Measurements from ENCODE around the gene PRADC1. TPM values are rescaled to one million over a fixed set of nuclear protein-coding genes. Genes with fewer than 3 reads are reported as not detected.
"Not testable (repeated sequence)": the region's sequence is repeated elsewhere in the genome, so short reads cannot be mapped to it uniquely, and the experiment has no call there.

Gene PRADC1
- total RNA-seq, 6 donors from 2014 or later: 6.7 to 21.6 (median 16.3) TPM

DNA sequence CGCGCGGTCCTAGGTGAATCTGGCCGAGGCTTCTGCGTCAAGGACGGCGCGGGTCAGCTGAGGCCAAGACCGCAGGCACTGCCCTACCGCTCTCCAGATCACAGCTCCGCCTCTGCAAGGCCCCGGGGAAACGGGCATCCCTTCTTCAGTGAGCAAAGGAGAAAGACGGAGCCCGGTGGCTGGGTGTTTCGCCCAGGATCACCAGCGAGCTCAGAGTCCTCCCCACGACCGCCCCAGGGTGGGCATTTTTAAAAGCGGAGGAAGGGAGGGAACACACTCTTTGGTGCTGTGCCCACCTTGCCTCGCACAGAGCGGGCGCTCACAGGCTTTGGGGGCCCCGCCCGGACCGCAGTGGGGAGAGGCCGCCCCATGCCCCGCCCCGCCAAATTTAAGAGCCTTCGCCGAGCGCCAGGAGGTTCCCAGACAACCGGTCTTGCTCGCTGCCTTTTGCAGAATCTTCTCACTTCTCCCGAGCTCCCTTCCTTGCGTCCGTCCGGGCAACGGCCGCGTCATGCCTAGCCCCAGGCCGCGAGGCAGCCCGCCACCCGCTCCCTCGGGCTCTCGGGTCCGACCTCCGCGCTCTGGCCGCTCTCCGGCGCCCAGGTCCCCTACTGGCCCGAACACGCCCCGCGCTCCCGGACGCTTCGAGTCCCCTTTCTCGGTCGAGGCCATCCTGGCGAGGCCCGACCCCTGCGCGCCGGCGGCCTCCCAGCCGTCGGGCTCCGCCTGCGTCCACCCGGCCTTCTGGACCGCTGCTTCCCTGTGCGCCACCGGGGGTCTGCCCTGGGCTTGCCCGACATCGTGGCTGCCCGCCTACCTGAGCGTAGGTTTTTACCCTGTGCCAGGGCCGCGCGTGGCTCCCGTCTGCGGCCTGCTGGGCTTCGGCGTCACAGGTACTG lies 30.6 kb downstream of the PRADC1 start, which contains the start of gene NOTO:
Gene NOTO, plus strand, starts transcription at position 419 of the 899 bp plus-strand sequence. Its CDS starts 93 bp downstream, at position 512.
- Histone ChIP-seq H3K9me3 (no peaks in the 10 kb centered on the region), H3K4me1 (peaks cover 14 to 17% (median 16%) of the 10 kb centered on the region in 4 donors), H3K27ac (no peak within 1 kb of the TSS), H3K27me3 (peaks cover 0 to 18% (median 15%) of the 10 kb centered on the region in 4 donors), H3K36me3 (no peaks in the 10 kb centered on the region), H3K4me3 (peak within 1 kb of the TSS in 3 of 4 donors; percentile 22 to 40 (median 33))
- peak; percentile 52 to 61 for ATAC-seq (ENCODE audit: low FRiP score in 2 of 2)
- WGBS, 2 donors: 5 to 17% methylated on average over 13 to 73 of the region's 87 CpGs
- peak; percentile 36 to 86 for DNase-seq
- TF ChIP-seq EP300 (IDR thresholded peaks at IDR 0.05): no peak
- peak in 1 of 6 experiments; percentile 12 for TF ChIP-seq CTCF (IDR thresholded peaks at IDR 0.05)
- no peak for TF ChIP-seq POLR2AphosphoS5 (IDR thresholded peaks at IDR 0.05)
- TF ChIP-seq POLR2A (IDR thresholded peaks at IDR 0.05): no peak

DNA sequence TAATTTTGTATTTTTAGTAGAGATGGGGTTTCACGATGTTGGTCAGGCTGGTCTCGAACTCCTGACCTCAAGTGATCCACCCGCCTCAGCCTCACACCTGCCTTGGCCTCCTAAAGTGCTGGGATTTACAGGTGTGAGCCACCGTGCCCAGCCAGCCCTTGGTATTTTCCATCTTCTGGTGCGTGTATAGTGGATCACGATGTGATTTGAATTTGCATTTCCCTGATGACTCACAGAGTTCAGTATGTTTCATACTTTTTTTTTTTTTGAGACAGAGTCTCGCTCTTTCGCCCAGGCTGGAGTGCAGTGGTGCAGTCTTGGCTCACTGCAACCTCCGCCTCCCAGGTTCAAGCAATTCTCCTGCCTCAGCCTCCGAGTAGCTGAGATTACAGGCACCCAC lies 32.8 kb downstream of the PRADC1 start:
- not testable (repeated sequence) for ATAC-seq (ENCODE audit: low FRiP score in 2 of 2)
- H3K27me3 ChIP-seq: peaks cover 0 to 18% (median 15%) of the 10 kb centered on the region in 4 donors

DNA sequence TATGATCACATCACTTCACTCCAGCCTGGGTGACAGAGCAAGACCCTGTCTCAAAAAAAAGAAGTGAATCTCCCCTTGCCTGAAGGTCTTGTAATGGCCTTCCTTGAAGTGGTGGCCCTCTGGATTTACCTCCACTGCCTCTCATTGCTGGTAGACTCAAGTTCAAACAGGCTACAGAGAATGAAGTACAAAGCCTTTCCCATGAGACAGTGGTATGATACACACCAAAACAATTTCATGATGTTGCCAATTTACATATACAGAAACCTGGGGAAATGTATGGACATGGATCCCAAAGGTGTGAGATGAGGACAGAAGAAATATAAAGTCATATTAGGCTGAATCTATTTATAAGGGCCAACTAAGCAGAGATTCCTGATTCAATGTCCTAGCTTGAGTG lies 35.5 kb downstream of the PRADC1 start:
- Histone ChIP-seq H3K36me3 (no peaks in the 10 kb centered on the region), H3K9me3 (no peaks in the 10 kb centered on the region), H3K27ac (no peak overlapping the region), H3K4me3 (no peak overlapping the region), H3K27me3 (peaks cover 0 to 8% (median 4%) of the 10 kb centered on the region in 4 donors), H3K4me1 (peaks cover 7 to 9% (median 8%) of the 10 kb centered on the region in 4 donors)
- ATAC-seq (ENCODE audit: low FRiP score in 2 of 2): no peak
- TF ChIP-seq EP300 (IDR thresholded peaks at IDR 0.05): no peak
- DNase-seq: no peak

More for the DNA sequence above, 32.8 kb downstream of the PRADC1 start:
- H3K4me1 ChIP-seq: peaks cover 14 to 17% (median 16%) of the 10 kb centered on the region in 4 donors
- H3K4me3 ChIP-seq, H3K27ac ChIP-seq, DNase-seq, H3K36me3 ChIP-seq, H3K9me3 ChIP-seq: not testable (repeated sequence)
- WGBS, 2 donors: 87 to 93% methylated on average over 10 of the region's 10 CpGs

GRCh38 chr2:73187549-73187948 lies 45.5 kb downstream of the PRADC1 start:
- Histone ChIP-seq H3K4me1 (no peaks in the 10 kb centered on the region), H3K36me3 (no peaks in the 10 kb centered on the region), H3K27ac (no peak overlapping the region), H3K27me3 (no peaks in the 10 kb centered on the region), H3K9me3 (peaks cover 0 to 10% (median 5%) of the 10 kb centered on the region in 4 donors), H3K4me3 (no peak overlapping the region)
- ATAC-seq (ENCODE audit: low FRiP score in 2 of 2) (no peak), DNase-seq (no peak)
- WGBS, 2 donors: 44 to 55% methylated on average over 2 of the region's 2 CpGs
- TF ChIP-seq POLR2A (IDR thresholded peaks at IDR 0.05): no peak
- no peak for TF ChIP-seq CTCF (IDR thresholded peaks at IDR 0.05)
- no peak for TF ChIP-seq POLR2AphosphoS5 (IDR thresholded peaks at IDR 0.05)
- no peak for TF ChIP-seq EP300 (IDR thresholded peaks at IDR 0.05)

DNA sequence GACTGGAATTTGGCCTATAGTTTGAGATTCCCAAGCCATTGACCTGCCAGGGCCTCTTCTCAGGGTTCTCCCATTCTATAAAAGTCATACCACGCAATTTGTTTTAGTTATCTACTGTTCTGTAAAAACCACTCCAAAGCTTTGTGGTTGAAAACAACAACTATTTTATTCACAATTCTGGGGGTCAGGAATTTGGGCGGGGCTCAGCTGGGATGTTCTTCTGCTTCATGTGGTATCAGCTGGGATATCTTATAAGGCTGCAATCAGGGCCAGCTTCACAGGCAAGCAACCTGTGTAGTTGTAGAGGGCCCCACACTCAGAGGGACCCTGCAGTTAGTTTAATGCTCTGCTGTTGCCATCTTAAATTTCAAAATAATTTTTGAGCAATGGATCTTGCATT lies 47.1 kb downstream of the PRADC1 start:
- DNase-seq (no peak), ATAC-seq (ENCODE audit: low FRiP score in 2 of 2) (no peak)
- Histone ChIP-seq H3K27me3 (no peaks in the 10 kb centered on the region), H3K9me3 (peaks cover 0 to 10% (median 5%) of the 10 kb centered on the region in 4 donors), H3K36me3 (no peaks in the 10 kb centered on the region), H3K4me3 (no peak overlapping the region), H3K4me1 (no peaks in the 10 kb centered on the region), H3K27ac (no peak overlapping the region)
- no peak for TF ChIP-seq POLR2AphosphoS5 (IDR thresholded peaks at IDR 0.05)
- TF ChIP-seq CTCF (IDR thresholded peaks at IDR 0.05): no peak
- no peak for TF ChIP-seq EP300 (IDR thresholded peaks at IDR 0.05)
- no peak for TF ChIP-seq POLR2A (IDR thresholded peaks at IDR 0.05)
- WGBS, 2 donors: 92% methylated on average over 2 of the region's 2 CpGs

Other genes starting within 250 kb of the PRADC1 start
- gene SFXN5, start 161.5 kb downstream of the PRADC1 start, total RNA-seq: 10 to 100 TPM; 10.8 to 44.0 (median 13.7) TPM
- 10 to 100 TPM; 21.0 to 35.3 (median 29.9) TPM for gene RAB11FIP5, start 120.3 kb downstream of the PRADC1 start, total RNA-seq
- gene NOTO, start 30.7 kb downstream of the PRADC1 start, total RNA-seq: under 1 TPM in 3 of 6 donors, not detected in 3; 0.09 to 0.15 (median 0.10) TPM
- gene SMYD5, start 19.0 kb downstream of the PRADC1 start, total RNA-seq: 10 to 100 TPM; 18.1 to 58.8 (median 21.2) TPM
- 100 to 1,000 TPM in 5 of 6 donors, 10 to 100 TPM in 1; 70.2 to 183 (median 129) TPM for gene CCT7, start 1.1 kb upstream of the PRADC1 start, total RNA-seq
- gene FBXO41, start 51.2 kb upstream of the PRADC1 start, total RNA-seq: 1 to 10 TPM; 1.5 to 9.4 (median 3.9) TPM
- gene EGR4, start 60.3 kb upstream of the PRADC1 start, total RNA-seq: under 1 TPM in 1 of 6 donors, not detected in 5; 0.10 TPM
- 10 to 100 TPM; 15.2 to 56.6 (median 25.7) TPM for gene ALMS1, start 152.6 kb upstream of the PRADC1 start, total RNA-seq